PC-9 (cell line): ENCODE data around the gene OR2S2. TPM values are rescaled to one million over a fixed set of nuclear protein-coding genes. Genes with fewer than 3 reads are reported as not detected.

Experiments used
- BruUV-seq: library from RNA; stranded (reverse); fragments of 400-500 nt; replicated peaks from 2 replicates; lab custom pipeline; 2021; lab: Mats Ljungman, UMichigan
- CTCF ChIA-PET: fragments of 300-600 bp; sonication (Branson Sonifier 250); formaldehyde crosslinking; loops from one replicate; lab custom pipeline; 2022; ENCODE audit warnings: antibody characterized with exemption; lab: Charles Lee
- POLR2A ChIA-PET: fragments of 300-600 bp; sonication (Branson Sonifier 250); formaldehyde crosslinking; loops from one replicate; lab custom pipeline; 2022; ENCODE audit warnings: antibody characterized with exemption; ENCODE audit not compliant: unreplicated experiment; lab: Charles Lee
- DNase-seq, 2 experiments: peaks; one replicate each; pipeline versions ENCODE4 v3.0.0 to v3.0.0-alpha.2; 2015 to 2022; ENCODE audit warnings: mixed read lengths in 1 of 2
- H2AFZ ChIP-seq: fragments of 200-600 bp; sonication (generic); 2 replicates; pipeline ENCODE4 v1.8.1; 2017; ENCODE audit warnings: antibody characterized with exemption
- H3F3A ChIP-seq: fragments of 200-600 bp; sonication (generic); 2 replicates; pipeline ENCODE4 v1.8.1; 2017; ENCODE audit warnings: antibody characterized with exemption, mild to moderate bottlenecking, low read depth; ENCODE audit not compliant: insufficient read depth
- H3K27ac ChIP-seq: fragments of 200-600 bp; sonication (generic); 2 replicates; pipeline ENCODE4 v1.6.1; 2016; ENCODE audit warnings: mixed run types
- H3K27me3 ChIP-seq: fragments of 200-600 bp; sonication (generic); 2 replicates; pipeline ENCODE4 v1.6.1; 2016; ENCODE audit warnings: low read depth, mixed run types; ENCODE audit not compliant: insufficient read depth
- H3K36me3 ChIP-seq: fragments of 200-600 bp; sonication (generic); 2 replicates; pipeline ENCODE4 v1.6.1; 2016; ENCODE audit warnings: low read depth, mixed run types
- H3K4me1 ChIP-seq: fragments of 200-600 bp; sonication (generic); replicated peaks from 2 replicates; pipeline ENCODE4 v1.6.1; 2016; ENCODE audit warnings: mixed run types; ENCODE audit not compliant: insufficient read depth
- H3K4me2 ChIP-seq: fragments of 200-600 bp; sonication (generic); 2 replicates; pipeline ENCODE4 v1.6.1; 2017; ENCODE audit warnings: mixed run types
- H3K4me3 ChIP-seq: fragments of 200-600 bp; sonication (generic); 2 replicates; pipeline ENCODE4 v1.6.1; 2016; ENCODE audit warnings: mixed run types
- H3K79me2 ChIP-seq: fragments of 200-600 bp; sonication (generic); 2 replicates; pipeline ENCODE4 v1.6.1; 2017; ENCODE audit warnings: low read depth, mixed run types
- H3K9me2 ChIP-seq: fragments of 200-600 bp; sonication (generic); 2 replicates; pipeline ENCODE4 v1.8.1; 2017; ENCODE audit warnings: mild to moderate bottlenecking; ENCODE audit not compliant: insufficient read depth
- H3K9me3 ChIP-seq: fragments of 200-600 bp; sonication (generic); 2 replicates; pipeline ENCODE4 v1.8.1; 2016; ENCODE audit warnings: low read depth; ENCODE audit not compliant: insufficient read depth
- H4K20me1 ChIP-seq: fragments of 200-600 bp; sonication (generic); 2 replicates; pipeline ENCODE4 v1.8.1; 2017; ENCODE audit not compliant: insufficient read depth
- EZH2 ChIP-seq: fragments of 200-600 bp; sonication (generic); IDR thresholded peaks from 2 replicates; pipeline ENCODE4 v1.8.0; 2017; ENCODE audit warnings: antibody characterized with exemption, low read depth
- intact Hi-C: fragments of 100-400 bp; cut with micrococcal nuclease; formaldehyde crosslinking; loops from one replicate; pipeline ENCODE4 v1.10.0; 2022; ENCODE audit not compliant: unreplicated experiment
- total RNA-seq: library from RNA; stranded (reverse); gene quantifications from 2 replicates; pipeline ENCODE4 v1.2.3, GENCODE V29; 2021
- TF ChIP-seq, protein P1 (sequence below): fragments of 200-600 bp; sonication (generic); conservative IDR thresholded peaks from 2 replicates; pipeline ENCODE4 v1.6.1; 2017; ENCODE audit warnings: mixed run types, antibody characterized with exemption, mild to moderate bottlenecking, moderate library complexity

OR2S2 gene
- total RNA-seq, 1 experiment from 2014 or later: not detected

DNA sequence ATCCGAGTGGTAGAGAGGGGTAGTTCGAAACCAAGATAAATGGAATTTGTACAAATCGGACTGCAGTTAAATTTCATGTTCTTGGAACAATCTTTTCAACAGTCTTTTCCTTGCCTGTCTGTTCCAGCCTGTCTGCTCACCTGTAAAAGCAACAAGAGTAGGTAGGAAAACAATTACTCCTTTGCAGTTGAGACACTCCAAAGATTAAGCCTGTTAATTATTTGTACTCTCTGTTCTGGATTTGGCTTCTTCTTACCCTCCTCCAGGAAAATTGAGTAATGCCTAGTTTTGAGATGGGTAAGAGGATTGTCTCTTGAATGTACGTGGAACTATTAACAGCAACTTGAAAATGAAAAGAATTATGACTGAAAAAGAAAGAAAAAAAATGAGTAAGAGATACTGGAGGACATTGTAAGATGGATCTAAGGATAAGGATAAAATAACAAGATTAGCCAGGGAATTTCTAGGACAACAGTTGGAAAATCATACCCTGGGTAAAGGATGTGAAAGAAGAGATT lies 24.3 kb downstream of the OR2S2 start:
- DNase-seq: no peak
- BruUV-seq: no TSS peak
- intact Hi-C loops: no loop called here
- CTCF ChIA-PET: no interaction called here
- Histone ChIP-seq H3K4me3 (no peak overlapping the region), H3K9me3 (no peaks in the 10 kb centered on the region), H3K4me1 (no peaks in the 10 kb centered on the region), H4K20me1 (no peaks in the 10 kb centered on the region), H3K9me2 (no peaks in the 10 kb centered on the region), H3F3A (no peaks in the 10 kb centered on the region), H3K4me2 (no peak overlapping the region), H3K27ac (no peak overlapping the region), H3K36me3 (no peaks in the 10 kb centered on the region), H3K27me3 (no peaks in the 10 kb centered on the region), H2AFZ (no peak overlapping the region), H3K79me2 (no peaks in the 10 kb centered on the region)
- TF ChIP-seq EZH2: no peak
- TF ChIP-seq, protein P1, sequence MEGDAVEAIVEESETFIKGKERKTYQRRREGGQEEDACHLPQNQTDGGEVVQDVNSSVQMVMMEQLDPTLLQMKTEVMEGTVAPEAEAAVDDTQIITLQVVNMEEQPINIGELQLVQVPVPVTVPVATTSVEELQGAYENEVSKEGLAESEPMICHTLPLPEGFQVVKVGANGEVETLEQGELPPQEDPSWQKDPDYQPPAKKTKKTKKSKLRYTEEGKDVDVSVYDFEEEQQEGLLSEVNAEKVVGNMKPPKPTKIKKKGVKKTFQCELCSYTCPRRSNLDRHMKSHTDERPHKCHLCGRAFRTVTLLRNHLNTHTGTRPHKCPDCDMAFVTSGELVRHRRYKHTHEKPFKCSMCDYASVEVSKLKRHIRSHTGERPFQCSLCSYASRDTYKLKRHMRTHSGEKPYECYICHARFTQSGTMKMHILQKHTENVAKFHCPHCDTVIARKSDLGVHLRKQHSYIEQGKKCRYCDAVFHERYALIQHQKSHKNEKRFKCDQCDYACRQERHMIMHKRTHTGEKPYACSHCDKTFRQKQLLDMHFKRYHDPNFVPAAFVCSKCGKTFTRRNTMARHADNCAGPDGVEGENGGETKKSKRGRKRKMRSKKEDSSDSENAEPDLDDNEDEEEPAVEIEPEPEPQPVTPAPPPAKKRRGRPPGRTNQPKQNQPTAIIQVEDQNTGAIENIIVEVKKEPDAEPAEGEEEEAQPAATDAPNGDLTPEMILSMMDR: no peak
- POLR2A ChIA-PET: no interaction called here

DNA sequence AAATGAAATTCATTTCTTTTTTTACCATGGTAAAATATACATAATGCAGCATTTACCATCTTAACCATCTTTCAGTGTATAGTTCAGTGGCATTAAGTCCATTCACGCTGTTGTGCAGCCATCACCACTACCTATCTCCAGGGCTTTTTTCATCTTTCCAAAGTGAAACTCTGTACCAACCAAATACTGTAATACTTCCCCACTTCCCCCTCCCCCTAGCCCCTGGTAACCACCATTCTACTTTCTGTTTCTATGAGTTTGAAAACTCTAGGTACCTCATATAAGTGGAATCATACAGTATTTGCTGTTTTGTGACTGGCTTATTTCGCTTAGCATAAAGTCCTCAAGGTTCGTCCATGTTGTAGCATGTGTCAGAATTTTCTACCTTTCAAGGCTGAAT lies 25.2 kb downstream of the OR2S2 start:
- intact Hi-C loops: no loop called here
- H3K9me2 ChIP-seq: no peaks in the 10 kb centered on the region

DNA sequence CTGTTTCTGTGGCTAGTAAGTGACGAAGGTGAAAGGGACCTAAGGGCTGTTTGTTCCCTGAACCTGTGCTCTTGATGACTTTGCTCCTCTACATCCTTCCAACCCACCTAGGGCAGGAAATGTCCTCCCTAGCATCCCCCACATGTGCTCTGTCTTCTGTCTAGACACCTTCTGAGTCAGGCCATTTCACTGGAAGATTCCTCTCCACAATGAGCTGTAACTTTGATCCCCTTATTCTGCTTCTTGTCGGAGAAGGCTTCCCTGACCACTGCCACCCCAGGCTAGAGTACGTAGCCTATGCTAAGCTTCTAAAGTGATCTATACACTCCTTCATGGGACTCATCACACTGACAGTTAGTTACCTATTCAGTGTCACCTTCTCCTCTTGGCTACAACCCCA lies 27.0 kb downstream of the OR2S2 start:
- H3K79me2 ChIP-seq: no peaks in the 10 kb centered on the region
- H3K9me2 ChIP-seq: no peaks in the 10 kb centered on the region
- H3F3A ChIP-seq: no peaks in the 10 kb centered on the region
- TF ChIP-seq EZH2: no peak
- TF ChIP-seq, protein P1: no peak
- BruUV-seq: no TSS peak
- DNase-seq: no peak
- no peaks in the 10 kb centered on the region for H4K20me1 ChIP-seq
- ChIA-PET POLR2A (no interaction called here), CTCF (no interaction called here)
- H3K36me3 ChIP-seq: no peaks in the 10 kb centered on the region
- H3K4me1 ChIP-seq: no peaks in the 10 kb centered on the region
- no peak overlapping the region for H3K4me2 ChIP-seq
- intact Hi-C loops: no loop called here
- no peaks in the 10 kb centered on the region for H3K27me3 ChIP-seq
- no peak overlapping the region for H2AFZ ChIP-seq
- H3K9me3 ChIP-seq: no peaks in the 10 kb centered on the region
- H3K27ac ChIP-seq: no peak overlapping the region
- no peak overlapping the region for H3K4me3 ChIP-seq

More for the DNA sequence above, 25.2 kb downstream of the OR2S2 start:
- no peak overlapping the region for H3K27ac ChIP-seq
- H2AFZ ChIP-seq: no peak overlapping the region
- CTCF ChIA-PET: no interaction called here
- H4K20me1 ChIP-seq: no peaks in the 10 kb centered on the region
- H3F3A ChIP-seq: no peaks in the 10 kb centered on the region
- POLR2A ChIA-PET: no interaction called here
- H3K27me3 ChIP-seq: no peaks in the 10 kb centered on the region
- H3K4me2 ChIP-seq: no peak overlapping the region
- no peaks in the 10 kb centered on the region for H3K4me1 ChIP-seq
- no peak for DNase-seq
- H3K36me3 ChIP-seq: no peaks in the 10 kb centered on the region
- H3K4me3 ChIP-seq: no peak overlapping the region
- TF ChIP-seq EZH2: no peak
- TF ChIP-seq, protein P1: no peak
- no TSS peak for BruUV-seq
- no peaks in the 10 kb centered on the region for H3K79me2 ChIP-seq
- H3K9me3 ChIP-seq: no peaks in the 10 kb centered on the region
